ENCODE data around the gene AANAT.

AANAT gene

DNA sequence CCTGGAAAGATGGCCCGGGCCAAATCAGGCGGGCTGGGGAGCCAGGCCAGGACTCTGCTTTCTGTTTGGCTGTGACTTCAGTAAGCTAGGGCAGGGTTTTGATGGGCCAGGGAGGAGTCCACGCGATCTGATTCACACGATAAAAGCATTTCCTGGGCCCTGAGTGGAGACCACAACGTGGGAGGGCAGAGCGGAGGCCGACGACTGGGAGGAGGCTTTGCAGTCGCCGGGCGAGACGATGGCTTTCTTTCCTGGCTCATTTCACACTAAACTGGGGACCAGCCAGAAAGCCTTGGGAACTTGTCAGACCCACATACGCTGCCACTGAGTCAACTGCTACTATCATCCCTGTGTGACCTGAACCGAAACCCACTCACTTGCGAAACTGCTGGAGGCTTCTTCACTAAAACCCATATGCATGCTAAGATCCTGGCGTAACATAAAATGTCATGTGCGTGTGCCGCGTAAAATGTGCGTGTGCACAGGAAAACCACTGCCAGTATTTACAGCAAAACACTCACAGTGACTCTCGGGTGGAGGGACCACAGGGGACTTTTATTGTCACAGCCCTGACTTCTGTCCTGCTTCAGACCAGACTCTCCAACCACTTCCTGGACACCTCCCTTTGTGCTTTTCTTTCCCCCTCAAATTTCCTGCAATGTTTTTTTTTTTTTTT, 48.0 kb downstream of the AANAT start:
- H3K4me3 ChIP-seq (ENCODE audit: low read length): no peak overlapping the region
- DNase-seq (ENCODE audit: low read depth): peak; percentile 63
- TF ChIP-seq, protein P1, sequence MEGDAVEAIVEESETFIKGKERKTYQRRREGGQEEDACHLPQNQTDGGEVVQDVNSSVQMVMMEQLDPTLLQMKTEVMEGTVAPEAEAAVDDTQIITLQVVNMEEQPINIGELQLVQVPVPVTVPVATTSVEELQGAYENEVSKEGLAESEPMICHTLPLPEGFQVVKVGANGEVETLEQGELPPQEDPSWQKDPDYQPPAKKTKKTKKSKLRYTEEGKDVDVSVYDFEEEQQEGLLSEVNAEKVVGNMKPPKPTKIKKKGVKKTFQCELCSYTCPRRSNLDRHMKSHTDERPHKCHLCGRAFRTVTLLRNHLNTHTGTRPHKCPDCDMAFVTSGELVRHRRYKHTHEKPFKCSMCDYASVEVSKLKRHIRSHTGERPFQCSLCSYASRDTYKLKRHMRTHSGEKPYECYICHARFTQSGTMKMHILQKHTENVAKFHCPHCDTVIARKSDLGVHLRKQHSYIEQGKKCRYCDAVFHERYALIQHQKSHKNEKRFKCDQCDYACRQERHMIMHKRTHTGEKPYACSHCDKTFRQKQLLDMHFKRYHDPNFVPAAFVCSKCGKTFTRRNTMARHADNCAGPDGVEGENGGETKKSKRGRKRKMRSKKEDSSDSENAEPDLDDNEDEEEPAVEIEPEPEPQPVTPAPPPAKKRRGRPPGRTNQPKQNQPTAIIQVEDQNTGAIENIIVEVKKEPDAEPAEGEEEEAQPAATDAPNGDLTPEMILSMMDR (IDR thresholded peaks at IDR 0.05; ENCODE audit: insufficient read depth, low read depth, low read length, missing control alignments): no peak

DNA sequence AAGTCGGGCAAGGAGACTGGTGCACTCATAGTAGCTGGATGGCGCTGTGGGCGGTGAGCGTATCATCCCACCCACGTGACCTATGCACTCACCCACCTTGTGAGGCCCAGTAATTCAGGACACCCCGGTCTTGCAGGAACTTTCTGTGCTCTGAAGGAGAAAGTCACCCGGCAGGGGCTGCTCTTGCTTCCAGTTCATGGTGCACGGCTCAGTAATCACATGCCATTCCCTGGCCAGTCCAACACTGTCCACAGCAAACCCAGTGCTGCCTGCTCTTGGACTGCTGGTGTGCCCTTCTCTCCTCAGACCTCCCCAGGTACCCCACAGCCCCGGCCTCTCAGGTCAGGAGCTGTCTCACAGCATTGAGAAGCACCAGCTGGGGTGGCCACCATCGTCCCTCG, 50.2 kb downstream of the AANAT start:
- DNase-seq (ENCODE audit: low read depth): no peak
- no peak overlapping the region for H3K4me3 ChIP-seq (ENCODE audit: low read length)
- TF ChIP-seq, protein P1 (IDR thresholded peaks at IDR 0.05; ENCODE audit: insufficient read depth, low read depth, low read length, missing control alignments): no peak

DNA sequence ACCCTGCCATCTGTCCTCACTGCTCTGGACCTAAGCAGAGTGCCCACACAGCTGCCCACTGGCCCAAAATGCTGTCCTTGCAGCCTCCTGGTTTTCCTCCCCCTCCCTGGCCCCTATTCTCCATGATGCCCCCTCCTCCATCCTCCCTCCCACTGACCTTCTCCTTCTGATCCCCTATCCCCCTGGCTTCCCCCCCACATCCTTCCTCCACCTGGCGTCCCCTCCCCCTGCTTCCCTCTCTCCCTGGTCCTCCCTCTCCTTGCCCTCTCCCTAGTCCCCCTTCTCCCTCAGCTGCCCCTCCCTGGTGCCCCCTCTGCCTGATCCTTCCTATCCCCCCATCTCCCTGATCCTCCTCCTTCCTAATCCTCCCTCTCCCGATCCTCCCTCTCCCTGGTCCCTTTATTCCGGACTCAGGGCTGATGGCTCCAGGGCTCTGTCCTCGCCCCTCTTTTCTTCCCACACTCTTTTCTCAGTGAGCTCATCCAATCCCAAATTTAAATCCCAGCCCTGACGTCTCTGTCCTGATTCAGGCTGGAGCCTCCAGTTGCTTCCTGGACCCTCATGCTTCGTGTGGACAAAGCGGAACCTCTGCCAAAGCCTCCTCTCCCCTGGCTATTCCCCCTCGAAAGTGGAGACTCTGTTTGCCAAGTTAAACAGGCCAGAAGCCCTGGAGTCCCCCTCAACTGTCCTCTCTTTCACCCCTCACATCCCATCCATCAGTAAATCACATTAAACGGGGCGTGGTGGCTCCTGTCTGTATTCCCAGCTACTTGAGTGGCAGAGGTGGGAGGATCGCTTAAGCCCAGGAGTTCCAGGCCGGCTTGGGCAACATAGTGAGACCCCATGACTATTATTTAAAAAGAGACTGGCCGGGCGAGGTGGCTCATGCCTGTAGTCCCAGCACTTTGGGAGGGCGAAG, 51.9 kb downstream of the AANAT start:
- no peak for DNase-seq (ENCODE audit: low read depth)
- H3K4me3 ChIP-seq (ENCODE audit: low read length): no peak overlapping the region
- TF ChIP-seq, protein P1 (IDR thresholded peaks at IDR 0.05; ENCODE audit: insufficient read depth, low read depth, low read length, missing control alignments): no peak

All from epithelial cell of esophagus (primary cell).